HAP-1 (cell line): ENCODE data around the gene DDI2.
"Not testable (repeated sequence)": the region's sequence is repeated elsewhere in the genome, so short reads cannot be mapped to it uniquely, and the experiment has no call there.

Experiments used
- DNase-seq, 2 experiments: peaks; one replicate each; pipeline ENCODE4 v3.0.0-alpha.2; 2016 to 2020; ENCODE audit warnings: low spot score in 2 of 2
- H3K27me3 ChIP-seq: fragments of 250-450 bp; sonication (Bioruptor Pico); 2 replicates; pipeline ENCODE4 v1.5.1; 2020; ENCODE audit warnings: low read depth, mild to moderate bottlenecking, moderate library complexity
- H3K36me3 ChIP-seq: fragments of 250-450 bp; sonication (Bioruptor Pico); replicated peaks from 2 replicates; pipeline ENCODE4 v1.5.1; 2020; ENCODE audit warnings: mild to moderate bottlenecking
- H3K4me1 ChIP-seq: fragments of 250-450 bp; sonication (Bioruptor Pico); 2 replicates; pipeline ENCODE4 v1.5.1; 2020; ENCODE audit warnings: mild to moderate bottlenecking
- H3K4me3 ChIP-seq: fragments of 250-450 bp; sonication (Bioruptor Pico); 2 replicates; pipeline ENCODE4 v1.5.1; 2020; ENCODE audit warnings: mild to moderate bottlenecking, moderate library complexity
- H3K9me3 ChIP-seq: fragments of 250-450 bp; sonication (Bioruptor Pico); 2 replicates; pipeline ENCODE4 v1.5.1; 2020; ENCODE audit warnings: mild to moderate bottlenecking, moderate library complexity
- in situ Hi-C: fragments of 300-500 bp; cut with MboI; formaldehyde crosslinking; loops from 3 replicates; pipeline ENCODE4 v1.14.3; 2020; ENCODE audit warnings: low sequenced_read_pairs, inconsistent platforms, mixed read lengths

DDI2 gene

GRCh38 chr1:15637826-15638225 lies 20.6 kb downstream of the DDI2 start:
- DNase-seq = no peak
- in situ Hi-C loops = no loop called here
- no peaks in the 10 kb centered on the region for H3K9me3 ChIP-seq
- no peaks in the 10 kb centered on the region for H3K27me3 ChIP-seq
- H3K4me3 ChIP-seq = no peak overlapping the region
- H3K4me1 ChIP-seq = no peaks in the 10 kb centered on the region
- peaks cover 74% of the 10 kb centered on the region for H3K36me3 ChIP-seq

- in situ Hi-C loops = no loop called here
- H3K36me3 ChIP-seq = peaks cover 73% of the 10 kb centered on the region
- no peak for DNase-seq
- H3K9me3 ChIP-seq = no peaks in the 10 kb centered on the region
- H3K4me1 ChIP-seq = no peaks in the 10 kb centered on the region
- no peak overlapping the region for H3K4me3 ChIP-seq
- H3K27me3 ChIP-seq = no peaks in the 10 kb centered on the region
Measured at GRCh38 chr1:15639262-15639661, 22.0 kb downstream of the DDI2 start.

GRCh38 chr1:15639931-15640330 lies 22.7 kb downstream of the DDI2 start:
- in situ Hi-C loops = no loop called here
- H3K27me3 ChIP-seq = no peaks in the 10 kb centered on the region
- no peak overlapping the region for H3K4me3 ChIP-seq

GRCh38 chr1:15640667-15641066 lies 23.4 kb downstream of the DDI2 start:
- Histone ChIP-seq H3K4me3 (no peak overlapping the region), H3K4me1 (no peaks in the 10 kb centered on the region), H3K27me3 (no peaks in the 10 kb centered on the region), H3K9me3 (no peaks in the 10 kb centered on the region), H3K36me3 (peaks cover 70% of the 10 kb centered on the region)
- in situ Hi-C loops = no loop called here
- DNase-seq = no peak

More at GRCh38 chr1:15639931-15640330, 22.7 kb downstream of the DDI2 start:
- no peaks in the 10 kb centered on the region for H3K9me3 ChIP-seq
- peaks cover 70% of the 10 kb centered on the region for H3K36me3 ChIP-seq
- DNase-seq = no peak
- H3K4me1 ChIP-seq = no peaks in the 10 kb centered on the region

- Histone ChIP-seq H3K27me3 (no peaks in the 10 kb centered on the region), H3K9me3 (no peaks in the 10 kb centered on the region), H3K4me1 (no peaks in the 10 kb centered on the region), H3K36me3 (peaks cover 72% of the 10 kb centered on the region), H3K4me3 (no peak overlapping the region)
- in situ Hi-C loops = no loop called here
- DNase-seq = no peak
Measured at GRCh38 chr1:15649937-15650336, 32.7 kb downstream of the DDI2 start.

GRCh38 chr1:15650433-15650832 lies 33.2 kb downstream of the DDI2 start:
- DNase-seq = no peak
- Histone ChIP-seq H3K4me3 (no peak overlapping the region), H3K36me3 (peaks cover 70% of the 10 kb centered on the region), H3K9me3 (no peaks in the 10 kb centered on the region), H3K27me3 (no peaks in the 10 kb centered on the region), H3K4me1 (no peaks in the 10 kb centered on the region)
- in situ Hi-C loops = no loop called here

- in situ Hi-C loops, DNase-seq, H3K4me3 ChIP-seq, H3K27me3 ChIP-seq, H3K9me3 ChIP-seq, H3K4me1 ChIP-seq: not testable (repeated sequence)
- peaks cover 79% of the 10 kb centered on the region for H3K36me3 ChIP-seq
Measured at GRCh38 chr1:15652130-15652529, 34.9 kb downstream of the DDI2 start.

- Histone ChIP-seq H3K27me3 (no peaks in the 10 kb centered on the region), H3K36me3 (peaks cover 77% of the 10 kb centered on the region), H3K4me1 (no peaks in the 10 kb centered on the region), H3K9me3 (no peaks in the 10 kb centered on the region), H3K4me3 (no peak overlapping the region)
- in situ Hi-C loops = no loop called here
- DNase-seq = no peak
Measured at GRCh38 chr1:15654091-15654690, 36.9 kb downstream of the DDI2 start.

- DNase-seq = no peak
- in situ Hi-C loops = no loop called here
- Histone ChIP-seq H3K36me3 (peaks cover 78% of the 10 kb centered on the region), H3K4me1 (no peaks in the 10 kb centered on the region), H3K4me3 (no peak overlapping the region), H3K9me3 (no peaks in the 10 kb centered on the region), H3K27me3 (no peaks in the 10 kb centered on the region)
Measured at GRCh38 chr1:15656464-15656863, 39.2 kb downstream of the DDI2 start.

GRCh38 chr1:15657021-15657420 lies 39.8 kb downstream of the DDI2 start:
- Histone ChIP-seq H3K4me1 (no peaks in the 10 kb centered on the region), H3K9me3 (no peaks in the 10 kb centered on the region), H3K4me3 (no peak overlapping the region), H3K36me3 (peaks cover 80% of the 10 kb centered on the region), H3K27me3 (no peaks in the 10 kb centered on the region)
- in situ Hi-C loops = no loop called here
- no peak for DNase-seq

- Histone ChIP-seq H3K9me3 (no peaks in the 10 kb centered on the region), H3K4me3 (no peak overlapping the region), H3K4me1 (no peaks in the 10 kb centered on the region), H3K36me3 (peaks cover 59% of the 10 kb centered on the region), H3K27me3 (no peaks in the 10 kb centered on the region)
- no peak for DNase-seq
- in situ Hi-C loops = no loop called here
Measured at GRCh38 chr1:15660151-15660550, 42.9 kb downstream of the DDI2 start.

GRCh38 chr1:15662477-15662876 lies 45.2 kb downstream of the DDI2 start:
- in situ Hi-C loops = no loop called here
- no peak overlapping the region for H3K4me3 ChIP-seq
- H3K36me3 ChIP-seq = peaks cover 42% of the 10 kb centered on the region
- no peaks in the 10 kb centered on the region for H3K4me1 ChIP-seq
- no peaks in the 10 kb centered on the region for H3K9me3 ChIP-seq
- DNase-seq = no peak
- no peaks in the 10 kb centered on the region for H3K27me3 ChIP-seq

- Histone ChIP-seq H3K27me3 (no peaks in the 10 kb centered on the region), H3K36me3 (peaks cover 35% of the 10 kb centered on the region), H3K4me3 (no peak overlapping the region), H3K9me3 (no peaks in the 10 kb centered on the region), H3K4me1 (no peaks in the 10 kb centered on the region)
- DNase-seq = no peak
- in situ Hi-C loops = no loop called here
Measured at GRCh38 chr1:15663925-15664324, 46.7 kb downstream of the DDI2 start.

GRCh38 chr1:15667362-15667761 lies 50.1 kb downstream of the DDI2 start:
- DNase-seq = no peak
- Histone ChIP-seq H3K4me1 (no peaks in the 10 kb centered on the region), H3K4me3 (no peak overlapping the region), H3K9me3 (no peaks in the 10 kb centered on the region), H3K36me3 (peaks cover under 1% of the 10 kb centered on the region; the same call in 1 of the 2 replicates), H3K27me3 (no peaks in the 10 kb centered on the region)
- in situ Hi-C loops = no loop called here
